ENCODE measurements around the gene ODAM. TPM values are rescaled to one million over a fixed set of nuclear protein-coding genes. Genes with fewer than 3 reads are reported as not detected.

Gene ODAM
- total and polyA plus RNA-seq, 2 of the 8 experiments (the other 6 are each of a cell fraction or from before 2014, with no cell fraction given): 0.21 TPM; not detected in 1

- CTCF ChIA-PET (ENCODE audit: partially characterized antibody): no interaction called here
- Histone ChIP-seq H3K18ac (ENCODE audit: extremely low read depth, low read length) (no peak overlapping the region), H3K9me3 (ENCODE audit: insufficient read depth in 2 of 2, low read depth in 1 of 2, low read length in 1 of 2) (no peaks in the 10 kb centered on the region), H3K27me3 (replicated peaks in 1 of 4; ENCODE audit: control insufficient read depth in 3 of 4, extremely low read depth in 1 of 4, insufficient read depth in 3 of 4, low read length in 3 of 4) (no peaks in the 10 kb centered on the region), H3K9ac (replicated peaks in 1 of 4; ENCODE audit: extremely low read depth in 1 of 4, low read depth in 3 of 4, low read length in 3 of 4) (no peak overlapping the region), H3K4ac (replicated peaks; ENCODE audit: insufficient read length, low read depth, low read length) (no peak overlapping the region), H2AK5ac (ENCODE audit: low read depth, low read length) (no peak overlapping the region), H3K4me1 (replicated peaks in 1 of 4; ENCODE audit: control insufficient read depth in 3 of 4, insufficient read depth in 4 of 4, low read length in 3 of 4) (no peaks in the 10 kb centered on the region), H3K79me1 (ENCODE audit: low read depth, low read length) (no peaks in the 10 kb centered on the region), H4K20me1 (replicated peaks in 1 of 2; ENCODE audit: control insufficient read depth in 1 of 2, insufficient read depth in 2 of 2, low read length in 2 of 2) (no peaks in the 10 kb centered on the region), H3K36me3 (ENCODE audit: control insufficient read depth in 2 of 4, insufficient read depth in 4 of 4, low read length in 3 of 4) (no peaks in the 10 kb centered on the region), H2BK5ac (ENCODE audit: low read depth, low read length) (no peak overlapping the region), H2BK120ac (replicated peaks; ENCODE audit: low read depth, low read length) (no peak overlapping the region), H3K56ac (replicated peaks; ENCODE audit: insufficient read length, low read depth, low read length) (no peak overlapping the region), H3K14ac (ENCODE audit: insufficient read length) (no peak overlapping the region), H3K23me2 (ENCODE audit: low read depth, low read length) (peaks cover 2% of the 10 kb centered on the region; the same call in 1 of the 2 replicates), H2AFZ (ENCODE audit: low read length) (no peak overlapping the region), H3K27ac (ENCODE audit: low read depth, low read length) (no peak overlapping the region), H2BK12ac (ENCODE audit: low read depth, low read length) (no peak overlapping the region), H4K5ac (ENCODE audit: insufficient read length, low read depth, low read length) (no peak overlapping the region), H2BK20ac (ENCODE audit: low read length) (no peak overlapping the region), H2BK15ac (ENCODE audit: low read length) (no peak overlapping the region), H4K8ac (ENCODE audit: extremely low read depth, insufficient read depth, low read length) (no peak overlapping the region), H3K79me2 (ENCODE audit: control insufficient read depth in 1 of 2, insufficient read depth in 2 of 2, low read length in 2 of 2) (no peaks in the 10 kb centered on the region), H3K4me2 (ENCODE audit: insufficient read depth in 1 of 2, low read depth in 2 of 2, low read length in 2 of 2) (no peak overlapping the region), H3K23ac (ENCODE audit: insufficient read length) (no peak overlapping the region), H3K4me3 (ENCODE audit: extremely low read depth in 1 of 4, insufficient read depth in 2 of 4, low read depth in 3 of 4, low read length in 4 of 4) (no peak overlapping the region), H4K91ac (replicated peaks; ENCODE audit: insufficient read length, low read length) (no peak overlapping the region)
- POLR2A ChIA-PET (ENCODE audit: partially characterized antibody): no interaction called here
- DNase-seq (ENCODE audit: low read depth in 1 of 2, low spot score in 2 of 2) (no peak), FAIRE-seq (no peak)
- WGBS, 2 experiments (ENCODE audit: extremely low coverage in 1 of 2, insufficient coverage in 1 of 2, insufficient read length in 1 of 2, insufficient replicate concordance in 2 of 2, low coverage in 1 of 2, low lambda C conversion rate in 2 of 2, missing lambda C conversion rate in 1 of 2): 61 to 100% methylated on average over 1 to 4 of the region's 5 CpGs
- no peak for TF ChIP-seq ASH2L (IDR thresholded peaks at IDR 0.05; ENCODE audit: low read length)
- TF ChIP-seq HDAC2 (IDR thresholded peaks at IDR 0.05; ENCODE audit: borderline replicate concordance in 1 of 2, low read depth in 2 of 2, low read length in 2 of 2): no peak
Observed at GRCh38 chr4:70178075-70178660, 17.4 kb upstream of the ODAM start.
